Measurements from ENCODE around the gene LRRC23.

- TF ChIP-seq CTCF (IDR thresholded peaks at IDR 0.05) (no peak), POLR2A (IDR thresholded peaks at IDR 0.05) (no peak)
Measured at GRCh38 chr12:6928022-6928702, 23.5 kb downstream of the LRRC23 start.
